Measurements from ENCODE around the gene PIGT. TPM values are rescaled to one million over a fixed set of nuclear protein-coding genes. Genes with fewer than 3 reads are reported as not detected.
"Not testable (repeated sequence)": the region's sequence is repeated elsewhere in the genome, so short reads cannot be mapped to it uniquely, and the experiment has no call there.

PIGT gene
- total RNA-seq, 1 donor, result 116 TPM

DNA sequence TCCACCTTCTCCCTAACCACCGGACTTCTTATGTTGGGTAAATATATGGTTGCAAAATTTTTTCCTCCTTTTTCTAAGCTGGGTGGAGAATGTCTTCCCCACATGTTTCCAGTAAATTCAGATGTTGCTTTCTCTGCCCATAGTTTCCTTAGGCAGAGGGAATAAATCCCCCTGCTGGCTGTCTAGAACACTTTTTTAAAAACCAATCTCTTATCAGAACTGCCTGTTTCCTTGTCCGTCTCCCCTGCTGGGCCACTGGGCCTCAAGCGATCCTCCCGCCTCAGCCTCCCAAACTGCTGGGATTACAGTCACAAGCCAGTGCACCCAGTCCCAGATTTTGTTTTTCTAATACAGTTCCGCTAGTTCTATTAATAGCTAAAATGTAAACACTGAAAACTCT, 43.7 kb downstream of the PIGT start:
- peak in 1 of 3 donors; percentile 20 for DNase-seq (ENCODE audit: low read depth in 2 of 3, low spot score in 2 of 3)

DNA sequence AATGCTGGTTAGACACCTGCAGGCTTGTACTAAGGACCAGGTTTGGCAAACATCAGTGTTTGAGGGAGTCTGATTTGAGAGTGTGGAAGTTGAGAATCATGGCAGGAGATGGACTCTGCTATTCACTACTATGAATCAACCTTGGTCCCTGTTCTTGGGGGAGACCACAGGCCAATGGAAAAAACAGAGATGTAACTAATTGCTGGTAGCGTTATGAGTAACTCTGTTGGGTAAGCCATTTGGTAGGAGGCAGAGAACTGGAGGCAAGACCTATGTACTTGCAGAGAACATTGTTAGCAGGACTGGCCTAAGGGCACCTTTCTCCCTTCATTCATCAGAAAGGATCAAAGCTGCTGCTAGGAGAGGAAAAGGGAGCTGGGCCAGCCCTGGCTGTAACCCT, 45.3 kb downstream of the PIGT start:
- no peak for DNase-seq (ENCODE audit: low read depth in 2 of 3, low spot score in 2 of 3)

DNA sequence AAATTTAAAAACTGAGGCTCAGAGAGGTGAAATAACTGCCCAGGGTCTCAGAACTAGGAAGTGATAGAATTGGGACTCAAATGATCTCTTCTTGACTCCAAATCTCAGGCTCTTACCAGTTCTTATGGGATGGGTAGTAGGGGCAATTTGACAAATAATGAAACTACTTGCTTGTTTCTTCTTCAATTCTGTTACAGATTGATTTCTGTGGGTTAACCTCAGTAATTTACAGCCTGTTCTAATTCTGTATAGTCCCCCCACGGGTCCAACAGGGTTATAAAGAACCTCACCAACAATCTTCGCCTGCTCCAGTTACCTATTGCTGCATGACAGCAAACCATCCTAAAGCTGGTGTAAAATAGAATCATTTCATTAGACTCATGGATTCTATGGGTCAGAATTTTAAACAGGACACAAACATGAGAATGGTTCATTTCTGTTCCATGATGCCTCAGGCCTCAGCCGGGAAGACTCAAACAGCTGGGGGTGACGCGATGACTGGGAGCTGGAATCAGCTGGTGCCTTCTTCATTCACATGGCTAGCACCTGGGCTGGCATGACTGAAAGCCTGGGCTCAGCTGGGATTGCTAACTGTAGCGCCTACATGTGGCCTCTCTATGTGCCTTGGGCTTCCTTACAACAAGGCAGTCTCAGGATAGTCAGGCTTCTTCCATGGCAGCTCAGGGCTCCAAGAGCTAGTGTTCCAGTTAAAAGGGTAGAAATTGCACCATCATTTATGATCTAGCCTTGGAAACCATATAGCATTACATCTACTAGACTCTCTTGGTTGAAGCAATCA, 47.0 kb downstream of the PIGT start:
- no peak for DNase-seq (ENCODE audit: low read depth in 2 of 3, low spot score in 2 of 3)

DNA sequence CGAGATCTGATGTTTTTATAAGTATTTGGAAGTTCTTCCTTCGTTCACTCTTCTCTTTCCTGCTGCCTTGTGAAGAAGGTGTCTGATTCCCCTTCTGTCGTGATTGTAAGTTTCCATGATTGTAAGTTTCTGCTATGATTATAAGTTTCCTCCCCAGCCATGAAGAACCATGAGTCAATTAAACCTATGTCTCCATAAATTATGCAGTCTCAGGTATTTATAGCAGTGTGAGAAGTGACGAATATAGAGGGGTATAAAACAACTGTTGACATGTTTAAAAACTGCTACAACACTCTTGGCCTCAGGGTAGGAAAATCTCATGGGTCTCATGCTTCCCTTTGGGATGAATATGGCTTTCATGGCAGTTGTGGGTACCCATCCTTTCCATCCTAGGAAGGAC, 47.8 kb downstream of the PIGT start:
- DNase-seq (ENCODE audit: low read depth in 2 of 3, low spot score in 2 of 3), result no peak

DNA sequence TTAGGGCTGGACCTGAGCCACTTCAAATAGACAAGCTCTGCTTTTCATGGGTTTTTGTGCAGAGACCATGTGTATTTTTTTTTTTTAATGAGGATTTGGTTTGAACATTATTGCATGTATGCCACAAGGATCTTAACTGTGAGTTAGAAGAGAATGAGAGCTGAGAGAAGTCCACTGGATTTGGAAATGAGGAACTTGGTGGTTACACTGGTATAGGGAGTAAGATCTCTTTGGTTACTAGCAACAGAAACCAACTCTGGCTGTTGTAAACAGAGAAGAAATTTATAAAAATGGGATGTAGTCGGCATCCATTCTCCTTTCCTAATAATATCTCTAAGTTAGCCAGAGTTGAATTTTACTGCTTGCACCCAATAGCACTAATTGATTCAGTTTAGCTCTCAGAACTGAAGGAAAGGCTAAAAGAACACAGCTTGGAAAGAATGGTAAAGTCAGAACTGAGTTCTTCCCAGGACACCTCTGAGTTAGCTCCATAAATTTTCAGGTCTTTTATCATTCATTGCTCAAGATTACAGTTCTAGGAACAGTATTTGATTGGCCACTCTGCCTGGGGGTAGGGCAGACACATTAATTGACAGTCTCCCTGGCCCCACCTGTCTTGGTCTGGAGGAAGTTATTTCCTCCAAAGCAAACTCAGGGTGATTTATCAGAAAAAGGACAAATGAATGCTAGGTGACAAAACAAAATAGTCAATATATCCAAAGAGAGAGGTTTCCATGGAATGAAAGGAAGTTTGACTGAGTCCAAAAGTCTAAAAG, 49.7 kb downstream of the PIGT start:
- peak in 1 of 3 donors; percentile 62 for DNase-seq (ENCODE audit: low read depth in 2 of 3, low spot score in 2 of 3)

DNA sequence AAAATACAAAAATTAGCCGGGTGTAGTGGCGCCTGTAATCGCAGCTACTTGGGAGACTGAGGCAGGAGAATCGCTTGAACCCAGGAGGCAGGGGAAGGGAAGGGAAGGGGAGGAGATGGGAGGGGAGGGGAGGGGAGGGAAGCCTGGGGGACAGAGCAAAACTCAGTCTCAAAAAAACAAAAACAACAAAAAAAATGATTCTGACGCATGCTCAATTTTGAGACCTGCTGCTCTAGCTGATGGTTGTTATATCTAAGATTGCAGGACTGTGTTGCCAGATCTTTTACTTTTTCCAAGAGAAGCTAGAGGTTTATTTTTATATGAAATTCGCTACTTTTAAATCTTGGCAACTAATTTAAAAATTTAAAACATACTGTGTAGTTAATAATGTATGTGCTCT, 51.2 kb downstream of the PIGT start:
- DNase-seq (ENCODE audit: low read depth in 2 of 3, low spot score in 2 of 3), result no peak

DNA sequence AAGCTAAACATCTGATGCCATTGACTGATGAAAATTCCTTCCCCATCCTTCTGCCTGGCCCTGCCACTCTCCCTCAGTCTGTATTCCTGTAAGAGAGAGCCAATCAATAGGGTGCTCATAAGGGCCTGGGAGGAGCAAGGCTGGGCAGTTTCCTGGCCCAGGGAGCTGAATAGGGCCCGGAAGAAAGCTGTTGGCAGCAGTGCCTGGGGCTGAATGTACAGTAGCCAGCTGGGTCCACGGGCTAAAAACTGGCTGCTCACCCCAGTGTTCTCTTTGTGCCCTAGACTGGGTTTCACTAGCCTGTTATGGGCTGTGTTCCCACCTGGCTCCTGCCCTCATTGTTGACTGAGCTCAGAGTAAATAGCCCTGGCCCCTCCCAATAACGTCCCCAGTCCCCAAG, 51.9 kb downstream of the PIGT start:
- DNase-seq (ENCODE audit: low read depth in 2 of 3, low spot score in 2 of 3), result no peak

DNA sequence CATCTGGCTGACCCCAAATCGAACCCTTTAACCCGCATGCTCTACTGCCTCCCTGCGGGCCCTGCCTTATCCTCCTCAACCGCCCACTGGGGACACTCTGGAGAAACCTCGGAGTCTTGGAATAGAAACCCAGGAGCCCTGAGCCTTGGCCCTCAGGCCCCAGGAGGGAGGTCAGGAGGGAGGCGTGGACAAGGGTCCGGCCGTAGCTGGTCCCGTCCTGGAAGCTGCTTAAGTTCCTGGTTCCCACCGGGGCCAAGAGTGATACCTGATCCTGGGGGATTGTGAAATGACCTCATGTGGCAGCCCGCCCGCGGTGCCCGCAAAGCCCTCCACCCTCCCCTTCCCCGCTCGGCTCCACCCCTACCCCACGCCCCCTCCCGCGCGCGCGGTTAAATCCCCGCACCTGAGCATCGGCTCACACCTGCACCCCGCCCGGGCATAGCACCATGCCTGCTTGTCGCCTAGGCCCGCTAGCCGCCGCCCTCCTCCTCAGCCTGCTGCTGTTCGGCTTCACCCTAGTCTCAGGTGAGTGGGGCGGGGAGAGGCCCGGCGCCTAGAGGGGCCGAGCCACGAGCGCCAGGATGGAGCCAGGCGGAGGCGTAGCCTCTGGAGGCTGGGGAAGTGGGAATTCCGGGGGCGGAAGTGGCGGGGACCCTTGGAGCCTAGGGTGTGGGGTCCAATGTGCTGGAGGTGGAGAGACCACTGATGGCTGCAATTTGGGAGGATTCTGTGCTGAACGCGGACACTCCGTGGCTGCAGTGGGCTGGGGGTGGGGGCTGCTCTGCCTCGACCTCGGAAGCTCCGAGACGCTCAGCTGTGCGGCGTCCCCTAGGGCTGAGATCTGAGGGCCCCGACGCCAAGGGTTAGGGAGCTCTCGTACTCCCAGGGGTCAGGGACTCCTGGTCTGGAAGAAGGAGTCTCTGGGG, 53.7 kb downstream of the PIGT start, which contains the start of gene WFDC2:
Gene WFDC2 (plus strand): TSS at position 418 of the 926 bp plus-strand sequence. CDS start 29 bp downstream, at position 447.
- DNase-seq (ENCODE audit: low read depth in 2 of 3, low spot score in 2 of 3), result no peak

DNA sequence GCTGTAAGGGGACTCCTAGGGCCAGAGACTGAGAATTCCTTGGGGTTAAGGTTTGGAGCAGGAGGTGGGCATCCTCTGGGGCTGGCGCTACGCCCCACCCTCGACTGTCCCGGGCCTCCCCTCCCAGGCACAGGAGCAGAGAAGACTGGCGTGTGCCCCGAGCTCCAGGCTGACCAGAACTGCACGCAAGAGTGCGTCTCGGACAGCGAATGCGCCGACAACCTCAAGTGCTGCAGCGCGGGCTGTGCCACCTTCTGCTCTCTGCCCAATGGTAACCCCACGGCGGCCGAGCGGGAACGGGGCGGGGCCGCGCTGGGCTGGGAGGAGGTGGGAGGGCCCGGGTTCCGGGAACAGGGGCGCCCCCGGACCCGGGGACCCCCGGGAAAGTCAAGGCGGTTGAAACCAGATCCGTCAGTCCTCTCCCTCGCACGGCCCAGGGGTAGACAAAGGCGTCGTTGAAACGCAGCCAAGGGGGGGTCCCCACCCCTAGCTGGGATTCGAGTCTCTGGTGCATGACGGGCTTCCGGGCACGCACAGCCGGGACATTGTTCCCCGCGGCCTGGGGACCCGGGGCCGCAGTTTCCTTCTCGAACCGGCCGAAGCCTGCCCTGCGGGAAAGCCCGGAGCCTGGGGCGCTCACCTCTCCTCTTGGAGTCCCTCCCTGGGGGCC, 54.5 kb downstream of the PIGT start:
- peak in 1 of 3 donors; percentile 26 for DNase-seq (ENCODE audit: low read depth in 2 of 3, low spot score in 2 of 3)

DNA sequence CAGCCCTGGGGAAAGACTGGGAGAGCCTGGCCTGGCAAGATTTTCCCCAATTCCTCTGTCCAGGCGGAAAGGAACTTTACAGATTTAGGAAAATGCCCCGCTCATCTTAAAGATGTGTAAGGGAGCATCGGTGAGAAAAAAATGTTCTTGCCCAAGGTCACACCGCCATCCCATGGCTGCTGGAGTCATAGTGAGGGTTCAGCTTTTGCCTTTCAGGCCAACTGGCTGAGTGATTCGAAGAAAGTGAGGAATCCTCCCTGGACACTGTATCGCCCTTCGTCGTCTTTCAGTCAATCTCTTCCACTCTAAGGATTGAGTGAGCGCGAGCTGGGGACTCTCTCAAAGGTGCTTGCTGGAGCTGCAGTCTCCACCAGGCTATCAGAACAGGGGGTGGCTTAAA, 55.0 kb downstream of the PIGT start:
- DNase-seq (ENCODE audit: low read depth in 2 of 3, low spot score in 2 of 3), result peak in 1 of 3 donors; percentile 56

DNA sequence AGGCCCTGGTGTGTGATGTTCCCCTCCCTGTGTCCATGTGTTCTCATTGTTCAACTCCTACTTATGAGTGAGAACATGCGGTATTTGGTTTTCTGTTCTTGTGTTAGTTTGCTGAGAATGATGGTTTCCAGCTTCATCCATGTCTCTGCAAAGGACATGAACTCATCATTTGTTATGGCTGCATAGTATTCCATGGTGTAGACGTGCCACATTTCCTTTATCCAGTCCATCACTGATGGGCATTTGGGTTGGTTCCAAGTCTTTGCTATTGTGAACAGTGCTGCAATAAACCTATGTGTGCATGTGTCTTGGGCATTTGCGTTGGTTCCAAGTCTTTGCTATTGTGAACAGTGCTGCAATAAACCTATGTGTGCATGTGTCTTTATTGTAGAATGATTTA, 56.3 kb downstream of the PIGT start:
- not testable (repeated sequence) for DNase-seq (ENCODE audit: low read depth in 2 of 3, low spot score in 2 of 3)

Small RNA genes lying within 50 kb of the gene (small RNA-seq; reads per million reads assigned to genes)
- gene MIR6812, result not detected

Other genes starting within 250 kb of the PIGT start
- gene PI3, start 241.2 kb upstream of the PIGT start, total RNA-seq, result not detected
- not detected for gene SEMG1, start 209.1 kb upstream of the PIGT start, total RNA-seq
- gene SEMG2, start 194.8 kb upstream of the PIGT start, total RNA-seq, result not detected
- gene SLPI, start 161.6 kb upstream of the PIGT start, total RNA-seq, result not detected
- not detected for gene RBPJL, start 109.3 kb upstream of the PIGT start, total RNA-seq
- under 0.01 TPM for gene MATN4, start 107.8 kb upstream of the PIGT start, total RNA-seq
- gene SDC4, start 67.7 kb upstream of the PIGT start, total RNA-seq, result 4.0 TPM
- gene SYS1, start 53.0 kb upstream of the PIGT start, total RNA-seq, result 31.2 TPM
- gene TP53TG5, start 37.8 kb upstream of the PIGT start, total RNA-seq, result not detected
- gene DBNDD2, start 7.9 kb upstream of the PIGT start, total RNA-seq, result 7.0 TPM
- gene WFDC2, start 53.6 kb downstream of the PIGT start, total RNA-seq, result not detected
- gene SPINT3, start 99.5 kb downstream of the PIGT start, total RNA-seq, result not detected
- gene WFDC6, start 123.3 kb downstream of the PIGT start, total RNA-seq, result not detected
- gene EPPIN, start 131.3 kb downstream of the PIGT start, total RNA-seq, result not detected
- gene WFDC8, start 163.1 kb downstream of the PIGT start, total RNA-seq, result not detected
- gene WFDC10A, start 213.6 kb downstream of the PIGT start, total RNA-seq, result not detected
- not detected for gene WFDC9, start 215.1 kb downstream of the PIGT start, total RNA-seq